ENCODE measurements around the gene LIN7C.
A peak's percentile ranks its signal among the peaks of the same experiment; 100 is the strongest.

The LIN7C gene, protein sequence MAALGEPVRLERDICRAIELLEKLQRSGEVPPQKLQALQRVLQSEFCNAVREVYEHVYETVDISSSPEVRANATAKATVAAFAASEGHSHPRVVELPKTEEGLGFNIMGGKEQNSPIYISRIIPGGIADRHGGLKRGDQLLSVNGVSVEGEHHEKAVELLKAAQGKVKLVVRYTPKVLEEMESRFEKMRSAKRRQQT

DNA sequence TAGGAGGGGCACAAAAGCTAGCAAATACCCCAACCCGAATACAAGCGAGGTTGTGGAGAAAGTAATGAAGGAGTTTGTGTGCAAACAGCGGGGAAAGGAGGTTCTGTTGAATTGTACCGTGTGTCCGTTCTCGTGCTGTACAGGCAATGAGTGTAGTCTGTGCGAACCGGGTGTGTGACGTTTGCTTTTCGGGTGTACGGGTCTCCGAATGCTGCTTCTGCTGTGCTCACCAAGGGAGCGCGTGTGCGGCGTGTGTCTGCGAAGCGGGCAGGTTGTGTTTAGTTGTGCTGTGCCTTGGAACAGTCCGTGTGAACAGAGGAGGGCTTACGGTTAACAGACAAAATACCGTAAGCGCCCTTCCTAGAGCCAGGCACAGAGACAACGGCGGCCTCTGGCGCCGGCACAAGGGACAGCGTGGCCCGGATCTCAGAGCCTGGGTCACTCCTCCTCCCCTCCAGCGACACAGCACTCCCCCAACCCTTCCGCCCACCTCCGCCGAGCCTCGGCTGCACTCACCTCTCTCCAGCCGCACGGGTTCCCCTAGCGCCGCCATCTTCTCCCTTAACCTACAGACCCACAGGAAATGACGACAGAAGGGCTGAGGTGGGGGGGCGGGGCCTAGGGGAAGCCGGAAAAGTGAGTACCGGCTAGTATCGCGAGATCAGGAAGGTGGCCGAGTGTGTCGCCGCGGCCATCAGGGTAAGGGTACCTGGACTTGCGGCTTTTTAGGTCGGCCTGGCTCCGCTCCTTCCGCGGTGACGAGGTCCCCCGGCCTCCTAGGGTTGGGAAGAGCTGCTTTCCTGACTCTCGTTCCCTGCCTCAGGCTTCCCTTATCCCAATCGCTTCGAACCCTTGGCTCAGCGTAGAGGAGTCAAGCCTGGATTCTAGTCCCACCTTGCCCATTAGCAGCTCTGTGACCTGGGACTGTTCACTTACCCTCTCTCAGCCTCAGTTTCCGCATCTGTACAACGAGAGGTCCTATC, at the start of gene LIN7C:
TSS of gene LIN7C (minus strand) at position 570 of the 983 bp plus-strand sequence. CDS start at position 553, 17 bp downstream.
- TF ChIP-seq, protein P1, sequence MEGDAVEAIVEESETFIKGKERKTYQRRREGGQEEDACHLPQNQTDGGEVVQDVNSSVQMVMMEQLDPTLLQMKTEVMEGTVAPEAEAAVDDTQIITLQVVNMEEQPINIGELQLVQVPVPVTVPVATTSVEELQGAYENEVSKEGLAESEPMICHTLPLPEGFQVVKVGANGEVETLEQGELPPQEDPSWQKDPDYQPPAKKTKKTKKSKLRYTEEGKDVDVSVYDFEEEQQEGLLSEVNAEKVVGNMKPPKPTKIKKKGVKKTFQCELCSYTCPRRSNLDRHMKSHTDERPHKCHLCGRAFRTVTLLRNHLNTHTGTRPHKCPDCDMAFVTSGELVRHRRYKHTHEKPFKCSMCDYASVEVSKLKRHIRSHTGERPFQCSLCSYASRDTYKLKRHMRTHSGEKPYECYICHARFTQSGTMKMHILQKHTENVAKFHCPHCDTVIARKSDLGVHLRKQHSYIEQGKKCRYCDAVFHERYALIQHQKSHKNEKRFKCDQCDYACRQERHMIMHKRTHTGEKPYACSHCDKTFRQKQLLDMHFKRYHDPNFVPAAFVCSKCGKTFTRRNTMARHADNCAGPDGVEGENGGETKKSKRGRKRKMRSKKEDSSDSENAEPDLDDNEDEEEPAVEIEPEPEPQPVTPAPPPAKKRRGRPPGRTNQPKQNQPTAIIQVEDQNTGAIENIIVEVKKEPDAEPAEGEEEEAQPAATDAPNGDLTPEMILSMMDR (IDR thresholded peaks at IDR 0.05; ENCODE audit: low read depth, low read length): no peak

DNA sequence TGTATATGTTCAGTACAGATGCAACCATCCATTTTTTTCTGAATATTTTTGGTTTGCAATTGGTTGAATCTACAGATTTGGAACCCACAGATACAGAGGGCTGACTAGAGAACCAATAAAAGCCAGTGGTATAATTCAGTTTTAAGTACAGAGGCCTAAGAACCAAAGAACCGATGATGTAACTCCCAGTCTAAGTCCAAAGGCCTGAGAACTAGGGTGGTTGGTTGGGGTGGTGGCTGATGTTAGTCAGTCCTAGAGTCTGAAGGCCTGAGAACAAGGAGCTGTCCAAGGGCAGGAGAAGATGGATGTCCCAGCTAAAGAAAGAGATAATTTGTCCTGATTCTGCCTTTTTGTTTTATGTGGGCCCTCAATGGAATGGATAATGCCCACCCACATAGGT, 48.7 kb upstream of the LIN7C start:
- H3K4me3 ChIP-seq (ENCODE audit: low read depth, low read length): no peak overlapping the region
- TF ChIP-seq, protein P1 (IDR thresholded peaks at IDR 0.05; ENCODE audit: low read depth, low read length): no peak

More for the DNA sequence above, at the start of gene LIN7C:
- H3K4me3 ChIP-seq (ENCODE audit: low read depth, low read length): peak within 1 kb of the TSS; percentile 82

DNA sequence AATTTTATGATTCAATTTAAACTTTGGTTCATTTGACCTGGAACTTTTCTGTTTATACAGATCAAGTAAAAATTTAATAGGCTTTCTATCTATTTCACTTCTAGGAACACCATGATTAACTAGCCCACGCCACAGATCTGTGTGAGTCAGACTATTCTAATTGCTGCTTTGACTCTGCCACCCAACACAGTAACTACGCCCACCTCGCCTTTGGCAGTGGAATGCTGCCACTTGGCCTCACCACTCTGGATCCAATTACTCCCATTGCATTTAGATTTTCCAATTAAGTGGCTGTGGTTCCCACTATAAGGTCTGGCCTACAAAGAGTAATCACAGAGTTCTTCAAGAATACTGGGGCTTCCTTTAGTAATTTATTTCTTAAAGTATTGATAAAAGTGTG, 46.6 kb upstream of the LIN7C start:
- H3K4me3 ChIP-seq (ENCODE audit: low read depth, low read length): no peak overlapping the region
- TF ChIP-seq, protein P1 (IDR thresholded peaks at IDR 0.05; ENCODE audit: low read depth, low read length): no peak

DNA sequence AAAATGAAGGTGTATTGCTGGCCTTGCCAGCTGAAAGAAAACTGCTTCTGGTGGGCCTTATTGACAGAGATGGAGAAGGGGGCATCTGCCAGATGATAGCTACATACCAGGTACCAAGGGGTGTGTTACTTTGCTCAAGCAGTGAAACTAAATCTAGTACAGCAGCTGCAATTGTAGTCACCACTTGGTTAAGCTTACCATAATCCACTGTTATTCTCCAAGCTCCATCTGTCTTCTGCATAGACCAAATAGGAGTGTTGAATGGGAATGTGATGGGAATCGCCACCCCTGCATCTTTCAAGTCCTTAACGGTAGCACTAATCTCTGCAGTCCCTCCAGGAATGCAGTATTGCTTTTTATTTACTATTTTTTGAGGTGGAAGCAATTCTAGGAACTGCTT, 45.8 kb upstream of the LIN7C start:
- no peak overlapping the region for H3K4me3 ChIP-seq (ENCODE audit: low read depth, low read length)
- TF ChIP-seq, protein P1 (IDR thresholded peaks at IDR 0.05; ENCODE audit: low read depth, low read length): no peak

DNA sequence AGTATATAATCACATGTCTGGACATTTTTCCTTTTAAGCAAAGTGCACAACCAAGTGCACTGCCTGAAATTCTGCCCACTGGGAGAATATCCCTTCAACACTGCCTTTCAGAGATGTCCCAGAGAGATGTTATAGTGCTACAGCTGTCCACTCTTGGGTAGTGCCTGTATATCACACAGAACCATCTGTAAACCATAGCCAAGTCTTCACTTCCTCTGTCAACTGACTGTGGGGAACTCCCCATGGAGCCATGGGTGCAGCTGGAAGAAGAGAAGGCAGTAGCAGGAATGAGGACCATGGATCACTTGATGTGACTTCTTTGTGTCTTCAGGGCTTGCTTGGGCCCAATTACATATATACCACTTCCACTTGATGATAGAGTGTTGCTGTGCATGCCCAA, 44.6 kb upstream of the LIN7C start:
- H3K4me3 ChIP-seq (ENCODE audit: low read depth, low read length): no peak overlapping the region

DNA sequence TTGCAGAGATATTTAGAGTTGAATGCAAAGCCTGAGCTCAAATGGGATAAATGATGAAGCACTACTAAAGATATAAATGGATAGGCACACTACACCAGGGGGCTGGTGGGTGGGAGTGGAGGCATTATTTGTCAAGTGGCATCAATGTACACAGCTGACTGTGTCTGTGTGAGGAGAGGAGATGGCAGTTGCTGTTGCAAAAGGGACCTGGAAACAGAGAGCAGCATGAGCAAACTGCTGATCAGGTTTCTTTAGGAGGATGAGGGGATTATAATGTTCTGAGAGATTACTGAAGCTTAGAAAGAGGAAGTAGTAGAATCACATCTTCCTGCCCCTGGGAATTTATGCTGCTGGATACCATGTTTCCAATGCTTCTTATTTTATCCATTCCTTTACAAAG, 39.4 kb upstream of the LIN7C start:
- TF ChIP-seq, protein P1 (IDR thresholded peaks at IDR 0.05; ENCODE audit: low read depth, low read length): no peak
- no peak overlapping the region for H3K4me3 ChIP-seq (ENCODE audit: low read depth, low read length)

More for the DNA sequence above, 44.6 kb upstream of the LIN7C start:
- TF ChIP-seq, protein P1 (IDR thresholded peaks at IDR 0.05; ENCODE audit: low read depth, low read length): no peak

DNA sequence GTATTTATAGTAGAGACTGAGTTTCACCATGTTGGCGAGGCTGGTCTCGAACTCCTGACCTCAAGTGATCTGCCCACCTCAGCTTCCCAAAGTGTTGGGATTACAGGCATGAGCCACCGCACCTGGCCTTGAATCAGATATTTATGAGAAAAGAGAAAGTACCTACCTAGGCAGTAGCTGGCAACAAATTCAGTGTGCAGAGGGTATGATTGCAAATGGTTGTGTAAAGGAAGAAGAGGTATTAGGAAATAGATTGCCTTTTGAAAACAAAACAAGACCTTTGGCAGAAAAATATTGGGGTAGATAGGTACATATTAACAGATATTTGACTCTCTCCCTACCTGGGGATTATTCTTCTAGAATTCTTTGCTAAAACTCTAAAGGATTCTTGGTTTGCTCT, 38.5 kb upstream of the LIN7C start:
- H3K4me3 ChIP-seq (ENCODE audit: low read depth, low read length): no peak overlapping the region
- TF ChIP-seq, protein P1 (IDR thresholded peaks at IDR 0.05; ENCODE audit: low read depth, low read length): no peak

Measured in WI38 (cell line).